Activated T-helper 1 cell treated with anti-CD3 and anti-CD28 coated beads, Interleukin-12 subunit alpha, Interleukin-12 subunit beta, Interleukin-2, Interleukin-4 antibody, amounts not matched to agents 30 ng/mL and 10 ng/mL and 1 ng/mL, durations not matched to agents 14 hours and 24 hours and 36 hours (primary cell): ENCODE results near the gene LRG1. TPM values are rescaled to one million over a fixed set of nuclear protein-coding genes. Genes with fewer than 3 reads are reported as not detected.

Experiments
- DNase-seq: peaks from one replicate; pipeline ENCODE4 v3.0.0; 2021; ENCODE audit warnings: low spot score
- H3K27ac Mint-ChIP-seq: one replicate; pipeline ENCODE4 v1.8.0; 2021; ENCODE audit warnings: mild to moderate bottlenecking, mixed read lengths
- H3K27me3 Mint-ChIP-seq: one replicate; pipeline ENCODE4 v1.8.0; 2022; ENCODE audit warnings: mild to moderate bottlenecking, moderate library complexity, mixed read lengths; ENCODE audit not compliant: insufficient read depth
- H3K36me3 Mint-ChIP-seq: one replicate; pipeline ENCODE4 v1.8.0; 2021; ENCODE audit warnings: low read depth, mixed read lengths
- H3K4me1 Mint-ChIP-seq: one replicate; pipeline ENCODE4 v1.8.0; 2021; ENCODE audit warnings: low read depth, mixed read lengths
- H3K4me3 Mint-ChIP-seq: one replicate; pipeline ENCODE4 v1.8.0; 2021; ENCODE audit warnings: mild to moderate bottlenecking, moderate library complexity, mixed read lengths
- H3K9me3 Mint-ChIP-seq: one replicate; pipeline ENCODE4 v1.8.0; 2021; ENCODE audit warnings: mixed read lengths
- intact Hi-C: fragments of 100-400 bp; cut with micrococcal nuclease; formaldehyde crosslinking; loops from one replicate; pipeline ENCODE4 v1.15.1; 2024
- total RNA-seq: library from RNA; stranded (reverse); gene quantifications from 2 replicates; pipeline ENCODE4 v1.2.3, GENCODE V29; 2022

The LRG1 gene
- total RNA-seq, 1 donor from 2014 or later = 0.39 TPM

DNA sequence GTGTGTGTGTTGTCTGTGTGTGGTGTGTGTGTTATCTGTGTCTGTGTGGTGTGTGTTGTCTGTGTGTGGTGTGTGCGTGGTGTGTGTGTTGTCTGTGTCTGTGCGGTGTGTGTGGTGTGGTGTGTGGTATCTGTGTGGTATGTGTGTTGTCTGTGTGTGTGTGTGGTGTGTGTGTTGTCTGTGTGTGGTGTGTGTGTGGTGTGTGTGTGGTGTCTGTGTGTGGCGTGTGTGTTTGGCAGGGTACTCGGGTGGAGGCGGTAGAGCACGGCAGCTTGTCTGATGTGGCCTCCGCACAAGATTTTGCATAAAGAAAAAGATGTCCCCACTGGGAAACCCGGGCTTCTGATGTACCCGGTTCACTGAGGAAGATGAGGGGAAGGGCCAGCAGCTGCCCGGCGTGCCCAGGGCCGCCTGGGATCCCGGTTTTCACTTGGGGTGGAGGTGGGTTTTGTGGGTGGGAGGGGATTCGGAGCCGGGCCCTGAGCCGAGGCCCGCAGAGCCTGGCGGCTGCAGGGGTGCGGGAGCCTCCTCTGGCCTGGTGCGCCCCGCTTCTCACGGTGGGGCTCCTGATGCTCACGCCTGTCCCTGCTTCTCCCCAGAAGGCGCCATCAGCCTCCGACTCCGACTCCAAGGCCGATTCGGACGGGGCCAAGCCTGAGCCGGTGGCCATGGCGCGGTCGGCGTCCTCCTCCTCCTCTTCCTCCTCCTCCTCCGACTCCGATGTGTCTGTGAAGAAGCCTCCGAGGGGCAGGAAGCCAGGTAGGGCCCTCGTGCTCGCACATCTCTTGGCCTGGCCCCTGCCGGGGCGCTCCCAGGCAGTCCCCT lies 46.5 kb downstream of the LRG1 start:
- Mint-ChIP-seq H3K4me1 (no peaks in the 10 kb centered on the region), H3K27ac (no peak overlapping the region), H3K27me3 (no peaks in the 10 kb centered on the region), H3K4me3 (no peak overlapping the region), H3K36me3 (peaks cover 10% of the 10 kb centered on the region), H3K9me3 (no peaks in the 10 kb centered on the region)
- DNase-seq = no peak
- intact Hi-C loops = no loop called here

DNA sequence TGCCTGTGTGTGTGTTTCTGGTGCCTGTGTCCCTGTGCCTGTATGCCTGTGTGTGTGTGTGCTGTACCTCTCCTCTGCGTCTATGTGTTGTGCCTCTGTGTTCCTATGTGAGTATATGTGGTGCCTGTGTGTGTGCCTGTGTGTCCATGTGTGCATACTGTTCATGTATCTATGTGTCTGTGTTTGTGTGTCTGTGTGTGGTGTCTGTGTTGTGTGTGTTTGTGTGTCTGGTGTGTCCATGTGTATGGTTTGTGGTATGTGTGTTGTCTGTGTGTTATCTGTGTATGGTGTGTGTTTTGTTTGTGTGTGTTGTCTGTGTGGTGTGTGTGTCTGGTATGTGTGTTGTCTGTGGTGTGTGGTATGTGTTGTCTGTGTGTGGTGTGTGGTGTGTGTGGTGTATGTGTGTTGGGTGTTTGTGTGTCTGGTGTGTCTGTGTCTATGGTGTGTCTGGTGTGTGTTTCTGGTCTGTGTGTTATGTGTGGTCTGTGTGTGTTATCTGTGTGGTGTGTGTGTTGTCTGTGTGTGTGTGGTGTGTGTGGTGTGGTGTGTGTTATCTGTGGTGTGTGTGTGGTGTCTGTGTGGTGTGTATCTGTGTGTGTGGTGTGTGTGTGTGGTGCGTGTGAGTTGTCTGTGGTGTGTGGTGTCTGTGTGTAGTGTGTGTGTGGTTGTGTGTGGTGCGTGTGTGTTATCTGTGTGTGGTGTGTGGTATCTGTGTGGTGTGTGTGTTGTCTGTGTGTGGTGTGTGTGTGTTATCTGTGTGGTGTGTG lies 47.3 kb downstream of the LRG1 start:
- peaks cover 10% of the 10 kb centered on the region for H3K36me3 Mint-ChIP-seq
- no peak overlapping the region for H3K4me3 Mint-ChIP-seq
- H3K27me3 Mint-ChIP-seq = no peaks in the 10 kb centered on the region
- H3K9me3 Mint-ChIP-seq = no peaks in the 10 kb centered on the region
- H3K4me1 Mint-ChIP-seq = no peaks in the 10 kb centered on the region
- no peak overlapping the region for H3K27ac Mint-ChIP-seq
- no peak for DNase-seq
- intact Hi-C loops = no loop called here

DNA sequence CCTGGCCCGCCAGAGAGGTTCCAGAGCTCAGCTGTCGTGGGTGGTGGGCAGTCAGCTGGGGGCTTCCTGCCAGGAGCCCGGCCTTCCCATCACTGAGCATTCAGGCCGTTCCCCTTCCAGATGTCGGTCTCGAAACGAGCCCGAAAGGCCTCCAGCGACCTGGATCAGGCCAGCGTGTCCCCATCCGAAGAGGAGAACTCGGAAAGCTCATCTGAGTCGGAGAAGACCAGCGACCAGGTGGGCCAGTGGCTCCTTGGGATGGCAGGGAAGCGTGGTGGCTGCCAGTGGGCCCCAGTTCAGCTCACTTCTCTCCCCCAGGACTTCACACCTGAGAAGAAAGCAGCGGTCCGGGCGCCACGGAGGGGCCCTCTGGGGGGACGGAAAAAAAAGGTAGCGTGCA lies 48.4 kb downstream of the LRG1 start:
- Mint-ChIP-seq H3K27ac (no peak overlapping the region), H3K27me3 (no peaks in the 10 kb centered on the region), H3K4me3 (no peak overlapping the region), H3K4me1 (no peaks in the 10 kb centered on the region), H3K36me3 (peaks cover 10% of the 10 kb centered on the region), H3K9me3 (no peaks in the 10 kb centered on the region)
- intact Hi-C loops = no loop called here
- DNase-seq = no peak

DNA sequence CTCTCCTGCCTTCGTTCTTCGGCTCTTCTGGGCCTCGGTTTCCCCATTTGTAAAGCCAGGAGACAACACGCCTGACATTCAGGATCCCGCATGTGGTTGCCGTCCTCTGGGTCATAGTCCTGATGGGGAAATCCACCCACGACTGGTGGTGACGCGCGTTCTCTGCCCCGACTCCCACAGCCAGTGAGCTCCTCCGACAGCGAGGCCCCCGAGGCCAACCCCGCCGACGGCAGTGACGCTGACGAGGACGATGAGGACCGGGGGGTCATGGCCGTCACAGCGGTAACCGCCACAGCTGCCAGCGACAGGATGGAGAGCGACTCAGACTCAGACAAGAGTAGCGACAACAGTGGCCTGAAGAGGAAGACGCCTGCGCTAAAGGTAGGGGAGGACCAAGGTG lies 51.3 kb downstream of the LRG1 start:
- DNase-seq = no peak
- Mint-ChIP-seq H3K4me3 (no peak overlapping the region), H3K27ac (no peak overlapping the region), H3K4me1 (no peaks in the 10 kb centered on the region), H3K27me3 (no peaks in the 10 kb centered on the region), H3K36me3 (peaks cover 14% of the 10 kb centered on the region), H3K9me3 (no peaks in the 10 kb centered on the region)
- intact Hi-C loops = no loop called here

DNA sequence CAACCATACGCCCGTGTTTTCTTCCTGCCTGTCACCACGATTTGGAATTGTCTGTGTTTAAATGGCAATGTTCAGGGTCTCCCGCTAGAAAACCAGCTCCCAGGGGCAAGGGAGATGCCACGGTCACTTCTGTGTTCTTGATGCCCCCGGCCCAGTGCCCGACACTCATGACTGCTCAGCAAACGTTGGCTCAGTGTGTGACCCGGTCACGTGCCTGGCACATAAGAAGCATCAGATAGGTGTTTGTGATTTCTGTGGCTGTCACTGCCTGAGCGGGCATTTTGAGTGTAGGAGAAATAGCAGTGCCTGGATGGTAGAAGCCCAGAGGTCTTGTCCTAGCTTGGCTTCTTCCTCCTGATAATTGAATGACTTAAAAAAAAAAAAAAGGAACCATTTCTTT lies 52.3 kb downstream of the LRG1 start:
- Mint-ChIP-seq H3K27me3 (no peaks in the 10 kb centered on the region), H3K4me1 (no peaks in the 10 kb centered on the region), H3K36me3 (peaks cover 14% of the 10 kb centered on the region), H3K9me3 (no peaks in the 10 kb centered on the region), H3K4me3 (no peak overlapping the region), H3K27ac (no peak overlapping the region)
- intact Hi-C loops = no loop called here
- DNase-seq = no peak

Other genes starting within 250 kb of the LRG1 start
- 11.0 and 13.2 TPM in 2 replicates for gene TMIGD2, start 237.6 kb downstream of the LRG1 start, total RNA-seq
- 39.1 and 46.5 TPM in 2 replicates for gene FSD1, start 235.4 kb downstream of the LRG1 start, total RNA-seq
- gene STAP2, start 201.2 kb downstream of the LRG1 start, total RNA-seq = 12.9 and 15.0 TPM in 2 replicates
- gene MPND, start 196.5 kb downstream of the LRG1 start, total RNA-seq = 15.7 and 19.3 TPM in 2 replicates
- 50.3 and 54.2 TPM in 2 replicates for gene SH3GL1, start 139.5 kb downstream of the LRG1 start, total RNA-seq
- 106 and 107 TPM in 2 replicates for gene CHAF1A, start 137.4 kb downstream of the LRG1 start, total RNA-seq
- 49.5 and 51.0 TPM in 2 replicates for gene UBXN6, start 82.2 kb downstream of the LRG1 start, total RNA-seq
- gene HDGFL2, start 67.7 kb downstream of the LRG1 start, total RNA-seq = 66.4 and 70.0 TPM in 2 replicates
- not detected in 2 replicates for gene PLIN4, start 21.6 kb downstream of the LRG1 start, total RNA-seq
- not detected in 2 replicates for gene PLIN5, start 4.8 kb downstream of the LRG1 start, total RNA-seq
- gene SEMA6B, start 19.6 kb upstream of the LRG1 start, total RNA-seq = not detected in 2 replicates
- gene TNFAIP8L1, start 99.5 kb upstream of the LRG1 start, total RNA-seq = 13.2 and 13.7 TPM in 2 replicates
- gene MYDGF, start 130.3 kb upstream of the LRG1 start, total RNA-seq = 97.1 and 98.0 TPM in 2 replicates
- 93.6 and 95.8 TPM in 2 replicates for gene DPP9, start 183.8 kb upstream of the LRG1 start, total RNA-seq